Measurements from ENCODE around the gene SLC35C1.

SLC35C1 gene

DNA sequence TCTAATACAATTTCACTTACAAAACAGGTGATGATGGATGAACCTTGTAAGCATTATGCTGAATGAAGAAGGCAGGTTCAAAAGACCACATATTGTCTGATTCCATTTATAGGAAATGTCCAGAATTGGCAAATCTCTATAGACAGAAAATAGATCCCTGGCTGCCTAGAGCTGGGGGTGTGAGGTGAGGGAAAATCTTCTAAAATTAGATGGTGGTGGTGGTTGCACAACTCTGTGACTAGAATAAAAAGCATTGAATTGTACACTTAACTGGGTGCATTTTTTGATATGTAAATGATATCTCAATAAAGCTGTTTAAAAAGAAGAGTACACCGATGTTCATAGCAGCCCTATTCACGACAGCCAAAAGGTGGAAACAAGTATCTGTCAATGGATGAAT lies 25.6 kb downstream of the SLC35C1 start:
- H3K4me3 ChIP-seq (ENCODE audit: low read length), result no peak overlapping the region
- H2AFZ ChIP-seq (ENCODE audit: low read length), result no peak overlapping the region
- H4K20me1 ChIP-seq (ENCODE audit: insufficient read depth, low read length), result no peaks in the 10 kb centered on the region
- H3K4me2 ChIP-seq (ENCODE audit: low read depth, low read length), result no peak overlapping the region
- no peaks in the 10 kb centered on the region for H3F3A ChIP-seq (ENCODE audit: insufficient read depth, low read length)
- no peaks in the 10 kb centered on the region for H3K27me3 ChIP-seq (replicated peaks; ENCODE audit: insufficient read depth, low read length)
- TF ChIP-seq EZH2phosphoT487 (IDR thresholded peaks at IDR 0.05; ENCODE audit: low read length) (no peak), EZH2 (optimal IDR thresholded peaks at IDR 0.05; ENCODE audit: low read depth, low read length) (no peak)
- TF ChIP-seq, protein P1, sequence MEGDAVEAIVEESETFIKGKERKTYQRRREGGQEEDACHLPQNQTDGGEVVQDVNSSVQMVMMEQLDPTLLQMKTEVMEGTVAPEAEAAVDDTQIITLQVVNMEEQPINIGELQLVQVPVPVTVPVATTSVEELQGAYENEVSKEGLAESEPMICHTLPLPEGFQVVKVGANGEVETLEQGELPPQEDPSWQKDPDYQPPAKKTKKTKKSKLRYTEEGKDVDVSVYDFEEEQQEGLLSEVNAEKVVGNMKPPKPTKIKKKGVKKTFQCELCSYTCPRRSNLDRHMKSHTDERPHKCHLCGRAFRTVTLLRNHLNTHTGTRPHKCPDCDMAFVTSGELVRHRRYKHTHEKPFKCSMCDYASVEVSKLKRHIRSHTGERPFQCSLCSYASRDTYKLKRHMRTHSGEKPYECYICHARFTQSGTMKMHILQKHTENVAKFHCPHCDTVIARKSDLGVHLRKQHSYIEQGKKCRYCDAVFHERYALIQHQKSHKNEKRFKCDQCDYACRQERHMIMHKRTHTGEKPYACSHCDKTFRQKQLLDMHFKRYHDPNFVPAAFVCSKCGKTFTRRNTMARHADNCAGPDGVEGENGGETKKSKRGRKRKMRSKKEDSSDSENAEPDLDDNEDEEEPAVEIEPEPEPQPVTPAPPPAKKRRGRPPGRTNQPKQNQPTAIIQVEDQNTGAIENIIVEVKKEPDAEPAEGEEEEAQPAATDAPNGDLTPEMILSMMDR (IDR thresholded peaks at IDR 0.05; ENCODE audit: low read length), result no peak
- H3K9me3 ChIP-seq (replicated peaks; ENCODE audit: insufficient read depth, low read length), result no peaks in the 10 kb centered on the region
- H3K9ac ChIP-seq (ENCODE audit: low read length), result no peak overlapping the region
- H3K4me1 ChIP-seq (ENCODE audit: low read length), result no peaks in the 10 kb centered on the region
- no peak for DNase-seq
- no peaks in the 10 kb centered on the region for H3K9me2 ChIP-seq (replicated peaks; ENCODE audit: insufficient read depth, low read length)
- H3K27ac ChIP-seq (ENCODE audit: low read length), result no peak overlapping the region
- H3K79me2 ChIP-seq (ENCODE audit: low read length), result no peaks in the 10 kb centered on the region
- H3K36me3 ChIP-seq (replicated peaks; ENCODE audit: insufficient read depth, low read length), result no peaks in the 10 kb centered on the region

DNA sequence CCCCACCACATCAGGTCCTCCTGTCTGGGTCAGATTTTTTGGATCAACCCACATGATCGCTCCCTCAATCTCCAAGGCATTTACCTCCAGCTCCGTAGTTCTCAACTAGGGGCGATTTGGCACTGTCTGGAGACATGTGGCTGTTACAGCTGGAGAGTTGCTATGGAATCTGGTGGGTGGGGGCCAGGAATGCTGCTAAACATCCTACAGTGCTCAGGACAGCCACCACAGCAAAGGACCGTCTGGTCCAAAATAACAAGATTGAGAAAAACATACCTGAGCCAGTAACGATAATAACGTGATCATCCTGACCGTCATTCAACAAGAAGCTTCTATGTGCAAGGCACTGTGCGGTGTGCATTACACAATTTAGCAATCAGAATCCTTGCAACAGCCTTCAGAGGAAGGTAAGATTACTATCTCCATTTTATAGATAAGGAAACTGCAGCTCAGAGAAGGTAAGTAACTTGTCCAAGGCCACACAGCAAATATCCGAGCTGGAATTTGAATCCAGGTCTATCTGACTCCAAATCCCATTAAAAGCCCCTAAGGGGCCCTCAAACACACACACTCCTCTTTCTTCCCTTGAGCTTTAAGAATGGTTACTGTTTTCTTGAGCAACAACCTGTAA lies 28.0 kb downstream of the SLC35C1 start:
- H3K4me1 ChIP-seq (ENCODE audit: low read length), result no peaks in the 10 kb centered on the region
- no peaks in the 10 kb centered on the region for H3K27me3 ChIP-seq (replicated peaks; ENCODE audit: insufficient read depth, low read length)
- no peak overlapping the region for H3K27ac ChIP-seq (ENCODE audit: low read length)
- no peak overlapping the region for H3K4me3 ChIP-seq (ENCODE audit: low read length)
- no peak overlapping the region for H3K4me2 ChIP-seq (ENCODE audit: low read depth, low read length)
- no peaks in the 10 kb centered on the region for H3K9me3 ChIP-seq (replicated peaks; ENCODE audit: insufficient read depth, low read length)
- H3K79me2 ChIP-seq (ENCODE audit: low read length), result no peaks in the 10 kb centered on the region
- H3K36me3 ChIP-seq (replicated peaks; ENCODE audit: insufficient read depth, low read length), result no peaks in the 10 kb centered on the region
- no peaks in the 10 kb centered on the region for H3F3A ChIP-seq (ENCODE audit: insufficient read depth, low read length)
- no peak for DNase-seq
- no peaks in the 10 kb centered on the region for H4K20me1 ChIP-seq (ENCODE audit: insufficient read depth, low read length)
- no peaks in the 10 kb centered on the region for H3K9me2 ChIP-seq (replicated peaks; ENCODE audit: insufficient read depth, low read length)
- no peak overlapping the region for H3K9ac ChIP-seq (ENCODE audit: low read length)
- TF ChIP-seq EZH2 (optimal IDR thresholded peaks at IDR 0.05; ENCODE audit: low read depth, low read length) (no peak), EZH2phosphoT487 (IDR thresholded peaks at IDR 0.05; ENCODE audit: low read length) (no peak)
- TF ChIP-seq, protein P1 (IDR thresholded peaks at IDR 0.05; ENCODE audit: low read length), result no peak
- no peak overlapping the region for H2AFZ ChIP-seq (ENCODE audit: low read length)

DNA sequence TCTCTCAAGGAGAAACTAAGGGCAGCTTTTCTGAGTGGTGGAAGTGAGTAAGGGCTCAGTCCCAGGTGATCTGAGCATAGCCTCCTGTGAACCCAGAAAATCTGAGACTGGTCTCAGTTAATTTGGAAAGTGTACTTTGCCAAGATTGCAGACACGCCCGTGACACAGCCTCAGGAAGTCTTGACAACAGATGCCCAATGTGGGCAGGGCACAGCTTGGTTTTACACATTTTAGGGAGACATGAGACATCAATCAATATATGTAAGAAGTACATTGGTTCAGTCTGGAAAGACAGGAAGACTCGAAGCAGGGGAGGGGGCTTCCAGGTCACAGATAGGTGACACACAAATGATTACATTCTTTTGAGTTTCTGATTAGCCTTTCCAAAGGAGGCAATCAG lies 28.8 kb downstream of the SLC35C1 start:
- Histone ChIP-seq H3K36me3 (replicated peaks; ENCODE audit: insufficient read depth, low read length) (no peaks in the 10 kb centered on the region), H3K4me2 (ENCODE audit: low read depth, low read length) (no peak overlapping the region), H3K9ac (ENCODE audit: low read length) (no peak overlapping the region)

DNA sequence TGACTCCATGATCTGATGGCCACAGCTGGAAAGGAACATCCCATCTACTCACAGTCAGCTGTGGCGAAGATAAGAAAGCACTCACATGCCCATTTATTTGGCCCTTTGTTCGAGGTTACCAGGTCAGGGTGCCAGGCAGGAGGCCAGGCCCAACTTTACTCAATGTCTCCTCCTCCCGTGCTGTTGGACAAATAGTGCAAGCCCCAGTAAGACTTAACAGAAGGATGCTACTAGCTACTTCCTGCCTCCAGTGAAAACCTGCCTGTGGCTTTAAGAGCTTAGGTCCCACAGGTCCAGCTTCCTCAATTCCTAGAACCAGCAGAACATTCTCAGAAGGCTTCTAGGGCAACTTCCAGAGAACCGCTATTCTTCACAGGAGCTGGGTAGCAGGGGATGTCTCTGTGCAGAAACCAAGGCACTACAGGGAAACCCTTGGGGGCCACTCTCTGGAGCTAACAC lies 29.4 kb downstream of the SLC35C1 start:
- H3K4me2 ChIP-seq (ENCODE audit: low read depth, low read length), result no peak overlapping the region
- no peak overlapping the region for H3K9ac ChIP-seq (ENCODE audit: low read length)
- DNase-seq, result no peak
- H4K20me1 ChIP-seq (ENCODE audit: insufficient read depth, low read length), result no peaks in the 10 kb centered on the region
- no peak overlapping the region for H3K27ac ChIP-seq (ENCODE audit: low read length)
- H3K9me3 ChIP-seq (replicated peaks; ENCODE audit: insufficient read depth, low read length), result no peaks in the 10 kb centered on the region
- H3K4me1 ChIP-seq (ENCODE audit: low read length), result no peaks in the 10 kb centered on the region
- no peak overlapping the region for H3K4me3 ChIP-seq (ENCODE audit: low read length)
- no peak overlapping the region for H2AFZ ChIP-seq (ENCODE audit: low read length)
- no peaks in the 10 kb centered on the region for H3K27me3 ChIP-seq (replicated peaks; ENCODE audit: insufficient read depth, low read length)
- H3K36me3 ChIP-seq (replicated peaks; ENCODE audit: insufficient read depth, low read length), result no peaks in the 10 kb centered on the region
- no peaks in the 10 kb centered on the region for H3K9me2 ChIP-seq (replicated peaks; ENCODE audit: insufficient read depth, low read length)
- TF ChIP-seq EZH2phosphoT487 (IDR thresholded peaks at IDR 0.05; ENCODE audit: low read length), result no peak
- TF ChIP-seq EZH2 (optimal IDR thresholded peaks at IDR 0.05; ENCODE audit: low read depth, low read length), result no peak
- no peaks in the 10 kb centered on the region for H3K79me2 ChIP-seq (ENCODE audit: low read length)
- H3F3A ChIP-seq (ENCODE audit: insufficient read depth, low read length), result no peaks in the 10 kb centered on the region

More for the DNA sequence above, 28.8 kb downstream of the SLC35C1 start:
- no peaks in the 10 kb centered on the region for H3K9me2 ChIP-seq (replicated peaks; ENCODE audit: insufficient read depth, low read length)
- H2AFZ ChIP-seq (ENCODE audit: low read length), result no peak overlapping the region
- no peaks in the 10 kb centered on the region for H4K20me1 ChIP-seq (ENCODE audit: insufficient read depth, low read length)
- H3K4me3 ChIP-seq (ENCODE audit: low read length), result no peak overlapping the region
- H3K27ac ChIP-seq (ENCODE audit: low read length), result no peak overlapping the region
- no peak for DNase-seq
- H3K27me3 ChIP-seq (replicated peaks; ENCODE audit: insufficient read depth, low read length), result no peaks in the 10 kb centered on the region
- no peak for TF ChIP-seq EZH2phosphoT487 (IDR thresholded peaks at IDR 0.05; ENCODE audit: low read length)
- no peaks in the 10 kb centered on the region for H3K4me1 ChIP-seq (ENCODE audit: low read length)
- no peaks in the 10 kb centered on the region for H3F3A ChIP-seq (ENCODE audit: insufficient read depth, low read length)
- H3K9me3 ChIP-seq (replicated peaks; ENCODE audit: insufficient read depth, low read length), result no peaks in the 10 kb centered on the region
- no peaks in the 10 kb centered on the region for H3K79me2 ChIP-seq (ENCODE audit: low read length)

Measured in MM.1S (cell line).